DND-41 (cell line): ENCODE measurements around the gene CRELD1.

Source experiments
- EZH2 ChIP-seq: IDR thresholded peaks from 3 replicates; pipeline ENCODE4 v1.6.1; 2012; ENCODE audit warnings: borderline replicate concordance, low read depth, mild to moderate bottlenecking, moderate library complexity, low read length, inconsistent platforms; ENCODE audit not compliant: severe bottlenecking
- TF ChIP-seq, protein P1 (sequence below): IDR thresholded peaks from 2 replicates; pipeline ENCODE4 v1.5.1; 2012; ENCODE audit warnings: borderline replicate concordance, low read length, moderate library complexity, mild to moderate bottlenecking; ENCODE audit not compliant: poor library complexity, severe bottlenecking; ENCODE audit errors: extremely low read depth

DNA sequence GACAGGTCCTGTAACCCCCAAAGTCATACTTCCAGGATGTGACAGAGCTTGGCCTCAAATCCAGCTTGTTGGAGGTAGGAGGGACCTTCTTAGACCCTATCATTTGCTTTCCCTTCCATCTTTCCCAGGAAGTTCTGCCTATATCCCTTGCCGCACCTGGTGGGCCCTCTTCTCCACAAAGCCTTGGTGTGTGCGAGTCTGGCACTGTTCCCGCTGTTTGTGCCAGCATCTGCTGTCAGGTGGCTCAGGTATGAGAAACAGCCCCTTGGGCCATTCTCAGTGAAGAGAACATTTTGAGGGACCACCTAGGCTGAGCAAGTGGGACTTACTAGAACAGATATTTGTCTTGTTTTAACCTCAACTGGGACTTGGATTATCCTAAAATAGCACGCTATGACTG lies 29.7 kb upstream of the CRELD1 start:
- TF ChIP-seq, protein P1, sequence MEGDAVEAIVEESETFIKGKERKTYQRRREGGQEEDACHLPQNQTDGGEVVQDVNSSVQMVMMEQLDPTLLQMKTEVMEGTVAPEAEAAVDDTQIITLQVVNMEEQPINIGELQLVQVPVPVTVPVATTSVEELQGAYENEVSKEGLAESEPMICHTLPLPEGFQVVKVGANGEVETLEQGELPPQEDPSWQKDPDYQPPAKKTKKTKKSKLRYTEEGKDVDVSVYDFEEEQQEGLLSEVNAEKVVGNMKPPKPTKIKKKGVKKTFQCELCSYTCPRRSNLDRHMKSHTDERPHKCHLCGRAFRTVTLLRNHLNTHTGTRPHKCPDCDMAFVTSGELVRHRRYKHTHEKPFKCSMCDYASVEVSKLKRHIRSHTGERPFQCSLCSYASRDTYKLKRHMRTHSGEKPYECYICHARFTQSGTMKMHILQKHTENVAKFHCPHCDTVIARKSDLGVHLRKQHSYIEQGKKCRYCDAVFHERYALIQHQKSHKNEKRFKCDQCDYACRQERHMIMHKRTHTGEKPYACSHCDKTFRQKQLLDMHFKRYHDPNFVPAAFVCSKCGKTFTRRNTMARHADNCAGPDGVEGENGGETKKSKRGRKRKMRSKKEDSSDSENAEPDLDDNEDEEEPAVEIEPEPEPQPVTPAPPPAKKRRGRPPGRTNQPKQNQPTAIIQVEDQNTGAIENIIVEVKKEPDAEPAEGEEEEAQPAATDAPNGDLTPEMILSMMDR, result no peak
- TF ChIP-seq EZH2, result no peak
